HG02840 (cell line): Measurements from ENCODE around the gene DNAH11.
"Not testable (repeated sequence)": the region's sequence is repeated elsewhere in the genome, so short reads cannot be mapped to it uniquely, and the experiment has no call there.

ENCODE experiments used
- ATAC-seq: cut with Tn5 transposase; IDR thresholded peaks from one replicate; pipeline ENCODE4 v1.9.1; 2021; ENCODE audit warnings: mild to moderate bottlenecking, moderate library complexity, moderate number of reproducible peaks; ENCODE audit not compliant: unreplicated experiment, low FRiP score

DNAH11 gene

DNA sequence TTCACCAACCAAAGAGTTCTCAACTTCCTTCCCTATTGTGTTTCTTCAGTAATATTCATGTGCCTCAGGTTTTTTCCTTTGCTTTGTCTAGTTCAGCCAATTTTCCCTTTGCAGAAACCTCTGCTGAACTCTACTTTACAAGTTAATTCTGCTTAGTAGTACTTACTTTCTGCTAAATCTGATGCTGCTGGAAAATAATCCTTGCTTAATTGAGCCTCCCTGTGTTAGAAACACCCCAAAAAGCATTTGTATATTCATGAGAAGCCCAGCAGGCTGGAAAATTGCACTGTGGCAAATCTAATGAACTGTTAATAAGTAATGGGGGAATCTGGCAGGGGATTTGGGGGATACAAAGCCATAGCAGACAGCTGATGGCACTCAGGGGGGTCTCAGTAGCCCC is 324.4 kb downstream of the DNAH11 start:
- ATAC-seq, result no peak

DNA sequence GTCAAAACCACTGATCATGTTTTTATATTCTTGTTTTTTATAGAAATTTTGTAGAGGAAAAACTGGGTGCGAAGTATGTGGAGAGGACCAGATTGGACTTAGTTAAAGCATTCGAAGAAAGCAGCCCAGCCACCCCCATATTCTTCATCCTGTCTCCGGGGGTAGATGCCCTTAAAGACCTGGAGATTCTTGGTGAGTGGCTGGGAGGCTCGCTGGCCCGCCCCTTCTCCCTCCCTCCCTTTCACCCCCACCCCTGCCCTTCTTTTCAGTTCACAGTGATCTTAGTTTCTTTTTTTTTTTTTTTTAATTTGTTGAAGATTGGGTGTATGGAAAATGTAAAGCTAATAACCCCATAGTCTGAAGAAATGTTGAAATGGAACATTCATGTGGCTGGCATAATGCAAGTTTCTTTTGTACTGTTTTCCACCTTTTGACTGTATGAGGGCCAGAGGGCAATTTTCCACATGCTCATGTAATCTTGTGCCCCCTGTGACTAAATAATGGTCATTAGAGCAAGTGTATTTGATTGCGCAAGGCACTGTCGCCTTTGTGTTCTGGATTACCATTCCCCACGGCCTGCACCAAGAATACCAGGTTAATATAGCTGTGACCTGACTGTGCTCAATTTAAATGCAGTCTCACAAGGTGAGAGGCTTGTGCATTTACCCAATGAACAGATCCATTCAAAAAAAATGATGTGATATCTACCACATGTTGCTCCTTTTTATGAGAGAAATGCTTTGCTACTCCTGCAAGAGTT is 325.2 kb downstream of the DNAH11 start:
- no peak for ATAC-seq

DNA sequence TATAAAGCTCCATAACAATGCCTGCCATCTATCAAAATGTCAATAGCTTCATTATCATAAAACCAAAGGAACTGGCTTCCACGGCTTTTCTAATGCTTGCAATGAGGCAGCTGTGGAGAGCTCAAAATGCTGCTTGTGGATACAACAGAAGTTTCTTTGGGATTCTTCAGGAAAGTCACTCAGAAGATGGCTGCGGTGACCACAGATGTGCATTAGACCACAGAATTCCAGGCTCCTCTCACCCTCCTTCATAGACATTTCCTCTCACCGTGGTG is 325.7 kb downstream of the DNAH11 start:
- ATAC-seq, result no peak

DNA sequence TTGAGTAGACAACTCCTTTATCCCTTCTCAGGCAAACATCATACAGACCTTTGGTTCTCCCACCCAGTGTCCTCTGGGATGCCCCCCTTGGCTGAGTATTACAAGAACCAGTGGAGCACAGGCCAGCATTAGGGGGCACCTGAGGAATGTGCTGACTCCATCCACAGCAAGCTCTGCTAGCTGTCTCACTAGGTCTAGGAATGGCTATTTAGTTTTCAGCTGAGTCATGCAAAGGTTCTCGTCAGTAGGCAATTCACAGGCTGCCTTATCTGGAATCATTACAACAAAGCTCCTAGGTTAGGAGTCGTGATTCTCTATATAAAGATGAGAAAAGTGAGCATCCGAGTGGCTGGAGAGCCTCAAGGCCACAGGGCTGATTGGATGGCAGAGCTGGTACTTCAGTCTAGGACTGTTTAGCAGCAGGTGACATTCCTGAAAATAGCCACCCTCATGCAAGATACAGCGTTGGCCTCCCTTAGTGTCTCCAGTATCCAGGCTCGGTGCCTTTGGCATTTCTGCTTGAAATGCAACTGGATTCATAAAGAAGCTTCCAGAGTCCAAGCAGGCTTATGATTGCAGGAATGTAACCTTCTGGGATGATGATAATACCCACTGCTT is 327.1 kb downstream of the DNAH11 start:
- no peak for ATAC-seq

DNA sequence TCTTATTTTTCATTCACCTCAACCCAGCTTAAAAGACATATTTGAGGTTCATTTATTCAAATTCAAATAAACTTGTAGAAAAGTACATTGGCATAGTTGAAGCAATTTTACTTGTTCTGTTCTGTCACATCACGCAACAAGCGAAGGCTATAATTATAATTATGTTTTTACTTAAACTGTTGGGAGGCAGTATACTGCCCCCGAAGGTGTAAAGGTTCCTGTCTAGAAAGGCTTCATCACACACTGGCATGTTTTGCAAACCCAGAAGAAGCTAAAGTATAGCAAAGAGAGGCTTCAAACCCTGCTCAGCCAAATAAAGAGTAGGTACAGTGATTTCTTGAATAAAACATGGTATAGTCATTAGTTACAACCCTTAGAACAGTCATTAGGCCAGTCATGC is 340.2 kb downstream of the DNAH11 start:
- no peak for ATAC-seq

DNA sequence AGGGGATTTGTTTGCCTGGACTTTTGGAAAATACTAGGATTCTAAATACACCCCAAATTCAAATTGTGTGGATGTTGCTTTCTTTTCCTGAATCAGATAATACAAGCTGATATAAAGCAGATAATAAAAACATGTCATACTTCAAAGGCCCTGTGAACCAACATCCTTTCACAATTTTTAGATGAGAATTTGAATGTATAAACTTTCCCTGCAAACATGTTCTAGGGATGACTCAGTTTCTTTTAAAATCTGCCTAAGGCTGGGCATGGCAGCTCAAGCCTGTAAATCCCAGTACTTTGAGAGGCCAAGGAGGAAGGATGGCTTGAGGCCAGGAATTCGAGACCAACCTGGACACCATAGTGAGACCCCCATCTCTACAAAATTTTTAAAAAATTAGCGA is 340.7 kb downstream of the DNAH11 start:
- ATAC-seq, result not testable (repeated sequence)

DNA sequence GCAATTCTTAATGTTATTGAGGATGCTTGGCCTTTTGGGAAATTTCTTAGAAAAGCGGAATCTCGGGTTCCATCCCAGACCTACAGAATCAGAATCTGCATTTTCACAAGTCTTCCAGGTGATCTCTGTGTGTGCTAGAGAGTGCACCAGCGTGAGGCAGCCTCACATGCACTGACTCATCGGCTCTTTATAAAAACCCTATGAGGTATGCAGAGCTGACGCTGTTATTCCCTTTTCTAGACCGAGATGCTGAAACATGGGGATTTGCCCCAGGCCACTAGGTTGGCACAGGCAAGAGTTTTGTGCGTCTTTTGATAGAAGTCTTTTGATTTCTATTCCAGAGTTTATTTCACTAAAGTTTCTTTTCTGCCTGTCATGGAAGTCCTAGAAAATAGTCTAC is 341.7 kb downstream of the DNAH11 start:
- no peak for ATAC-seq

DNA sequence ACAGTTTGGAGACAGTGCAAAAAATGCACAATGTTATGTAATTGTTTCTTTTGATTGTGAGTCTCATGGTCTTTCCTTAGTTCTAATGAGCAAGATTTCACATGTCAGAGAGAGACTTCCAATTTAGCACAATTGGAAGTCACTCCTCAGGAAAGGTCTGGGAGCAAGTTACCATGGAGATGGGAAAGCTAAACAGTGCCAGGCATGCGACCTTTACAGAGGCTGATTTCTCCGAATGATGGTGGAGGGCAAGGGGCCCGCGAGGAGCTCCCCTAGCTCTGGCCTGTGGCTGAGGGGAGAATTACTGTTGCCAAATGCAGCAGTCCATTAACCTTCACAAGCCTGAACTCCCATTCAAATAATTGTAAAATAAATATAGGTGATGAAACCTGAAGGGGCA is 343.6 kb downstream of the DNAH11 start:
- ATAC-seq, result no peak

DNA sequence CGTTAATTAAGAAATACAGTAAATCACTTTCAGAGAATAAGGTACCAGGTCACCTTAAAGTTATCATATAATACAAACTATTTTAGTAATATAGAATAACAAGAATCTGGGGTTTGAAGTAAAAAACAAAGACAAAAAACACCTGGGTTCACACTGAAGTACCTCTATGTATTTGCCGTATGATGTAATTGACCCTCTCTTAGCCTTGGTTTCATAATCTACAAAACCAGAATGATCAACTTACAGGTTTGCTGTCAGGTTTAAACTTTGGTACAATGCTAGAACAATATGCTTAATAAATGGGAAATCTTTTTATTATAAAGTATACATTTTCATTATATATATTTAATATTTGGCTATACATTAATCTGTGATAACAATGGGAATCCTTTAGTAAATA is 344.5 kb downstream of the DNAH11 start:
- no peak for ATAC-seq

DNA sequence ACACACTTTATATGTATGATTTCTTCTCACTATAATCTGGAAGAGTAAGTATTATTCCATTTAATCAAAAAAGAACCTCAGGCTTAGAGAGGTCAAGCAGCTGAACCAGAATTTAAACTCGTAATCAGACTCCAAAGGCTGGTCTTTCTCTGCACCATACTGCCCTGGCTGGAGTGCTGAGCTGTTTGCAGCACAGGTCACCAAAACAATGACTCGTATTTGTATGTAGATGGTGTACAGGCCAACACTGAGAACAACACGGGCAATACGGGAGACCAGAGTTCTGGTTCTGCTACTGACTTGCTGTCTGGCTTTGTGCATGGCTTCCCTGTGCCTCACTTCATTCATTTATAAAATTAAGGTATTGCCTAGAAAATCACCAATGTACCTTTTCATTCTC is 344.9 kb downstream of the DNAH11 start:
- no peak for ATAC-seq

DNA sequence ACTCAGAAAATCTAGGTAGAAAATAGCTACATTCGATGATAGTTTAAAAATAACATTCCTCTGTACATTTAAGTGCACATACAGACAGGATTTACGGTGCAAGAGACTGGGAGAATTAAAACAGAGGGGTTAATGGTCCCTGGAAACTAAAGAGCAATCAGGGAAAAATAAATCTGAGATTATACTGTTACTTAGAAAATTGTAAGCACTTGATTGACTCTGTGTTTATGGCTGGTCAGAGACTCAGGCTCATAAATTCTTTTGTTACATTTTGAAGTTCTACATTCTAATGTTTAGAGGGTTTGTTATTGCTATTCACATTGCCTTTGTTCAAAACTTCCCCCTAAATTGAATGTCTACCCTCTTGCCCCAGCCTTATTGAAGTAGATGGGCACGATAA is 348.5 kb downstream of the DNAH11 start:
- no peak for ATAC-seq

DNA sequence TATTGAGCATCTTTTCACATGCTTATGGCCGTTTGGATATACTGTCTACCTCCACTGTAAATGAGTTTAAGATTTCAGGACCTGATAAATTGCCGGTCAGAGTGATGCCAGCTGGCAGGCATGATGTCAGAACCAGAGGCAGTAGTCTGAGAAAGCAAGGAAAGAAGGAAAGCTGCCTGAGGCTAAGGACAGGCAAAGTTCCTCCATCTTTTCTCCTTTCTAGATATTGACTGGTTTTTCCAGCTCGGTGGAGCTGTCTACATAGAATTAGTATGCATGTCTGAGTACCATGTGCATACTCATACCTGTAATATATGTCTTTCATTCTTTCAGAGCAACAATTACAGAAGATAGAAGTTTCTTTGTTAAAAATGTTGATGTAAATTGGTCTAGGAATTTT is 350.6 kb downstream of the DNAH11 start:
- no peak for ATAC-seq

DNA sequence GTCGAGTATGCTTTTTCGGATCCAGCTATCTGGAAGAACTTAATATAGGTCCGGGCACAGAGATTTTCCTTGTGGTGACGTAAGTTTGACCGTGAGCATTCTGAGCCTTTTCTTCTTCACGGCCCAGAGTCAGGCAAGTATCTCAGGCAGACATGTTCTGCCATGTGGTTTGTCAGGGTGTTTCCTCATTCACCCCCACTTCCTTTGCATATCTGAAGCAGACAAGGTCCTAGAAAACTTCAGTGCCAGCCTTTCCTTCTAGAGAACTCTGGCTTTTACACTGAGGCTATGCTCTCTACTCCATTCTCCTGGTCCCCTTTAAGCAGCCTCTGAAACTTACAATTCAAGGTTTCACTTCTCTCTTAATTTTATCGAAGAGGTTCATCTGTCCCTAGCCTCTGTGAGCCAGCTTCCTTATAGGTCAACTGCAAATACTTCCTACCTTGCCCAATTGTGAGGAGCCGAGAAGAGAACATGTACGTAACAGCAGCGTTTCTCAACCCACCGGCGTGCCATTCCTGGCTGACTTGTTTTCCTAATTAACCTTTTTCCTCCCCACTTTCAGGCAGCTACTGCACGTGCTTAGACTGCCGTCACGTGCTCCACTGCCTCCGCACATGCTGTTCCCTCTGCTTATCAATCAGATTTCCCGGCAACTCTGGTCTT is 355.6 kb downstream of the DNAH11 start:
- ATAC-seq, result peak; percentile 87

DNA sequence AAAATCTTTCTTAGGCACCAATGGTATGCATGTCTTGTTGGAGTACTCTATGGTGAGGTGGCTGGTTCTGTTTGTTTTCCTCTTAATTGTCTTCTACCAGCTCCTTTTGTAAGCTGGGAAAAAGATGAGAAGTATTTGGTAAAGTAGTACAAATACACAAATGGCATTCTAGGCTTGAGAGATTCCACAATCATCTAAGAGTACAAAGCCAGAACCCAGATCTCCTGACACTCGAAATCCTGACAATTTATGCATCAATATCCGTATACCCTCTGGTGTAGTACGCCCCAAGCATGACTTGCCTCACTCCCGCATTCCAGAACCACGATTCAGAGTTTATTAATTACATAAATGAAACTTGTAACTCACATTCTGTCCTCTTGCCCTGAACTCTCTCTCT is 359.4 kb downstream of the DNAH11 start:
- no peak for ATAC-seq

DNA sequence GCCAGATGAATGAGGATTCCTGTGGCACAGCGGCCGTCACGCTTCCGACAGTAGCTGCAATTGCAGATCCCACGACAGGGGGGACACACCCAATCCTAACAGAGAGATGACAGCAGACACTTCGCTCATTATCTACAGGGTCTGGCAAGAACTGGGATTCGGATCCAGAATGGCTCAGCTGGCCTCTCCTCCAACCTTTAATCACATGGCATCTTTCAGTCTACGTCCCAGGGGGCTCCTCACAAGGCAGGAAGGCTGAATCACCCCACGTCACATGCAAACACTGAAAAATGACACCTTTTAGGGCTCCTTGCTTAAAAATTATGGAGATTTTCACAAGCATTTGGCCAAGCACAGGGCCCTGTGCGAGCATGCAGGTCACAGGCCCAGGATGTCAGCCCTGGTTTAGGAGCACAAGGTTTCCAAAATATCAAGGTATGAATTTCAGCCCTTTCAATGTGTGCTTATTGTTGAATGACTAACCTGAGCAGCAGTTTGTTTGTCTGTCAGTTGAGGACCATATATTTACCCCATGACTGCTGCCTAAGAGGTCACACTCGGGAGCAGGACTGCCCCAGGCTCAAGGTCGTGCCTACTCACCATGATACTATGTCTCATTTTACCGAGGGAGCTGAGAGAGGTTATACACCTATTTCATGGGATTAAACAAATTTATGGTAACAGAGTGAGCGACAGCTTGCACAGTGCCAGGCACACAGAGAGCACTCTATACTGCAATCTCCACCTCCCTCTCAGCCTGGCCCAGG is 360.4 kb downstream of the DNAH11 start:
- ATAC-seq, result no peak

DNA sequence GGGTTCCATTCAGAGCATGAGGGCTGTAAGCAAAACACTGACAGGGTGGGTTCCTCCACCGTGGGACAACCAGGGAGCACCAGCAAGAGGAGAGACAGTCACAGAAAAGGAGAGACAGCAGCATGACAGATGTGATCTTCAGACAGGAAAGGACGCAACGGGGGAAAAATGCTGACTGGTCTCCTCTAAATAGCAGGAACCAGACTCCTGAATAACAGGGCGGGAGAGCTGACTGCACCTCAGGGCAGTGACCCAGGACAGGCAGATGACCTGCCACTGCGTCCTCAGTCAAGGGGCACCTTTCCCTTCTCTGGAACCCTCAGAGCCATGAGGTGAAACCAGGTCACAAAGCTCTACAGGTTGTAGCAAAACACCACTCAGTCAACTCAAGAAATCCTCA is 365.9 kb downstream of the DNAH11 start:
- no peak for ATAC-seq

DNA sequence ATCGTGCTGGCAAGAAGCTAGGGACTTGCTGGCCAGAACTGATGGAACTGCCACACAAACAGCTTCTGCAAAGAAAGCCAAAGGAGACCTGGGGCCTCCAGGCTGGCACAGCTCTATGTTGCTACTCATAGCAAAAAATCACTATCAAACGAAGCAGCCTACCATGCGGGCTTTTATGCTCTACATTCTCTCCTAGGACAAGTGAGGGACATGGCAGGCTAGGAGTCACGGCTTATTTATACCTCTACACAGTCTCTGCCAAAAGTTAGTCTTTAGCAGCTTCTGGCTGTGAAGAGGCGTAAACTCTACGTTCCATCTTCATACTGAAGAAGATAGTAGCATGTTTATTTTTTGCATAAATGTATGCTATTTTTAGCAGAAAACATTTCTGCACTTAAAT is 367.4 kb downstream of the DNAH11 start:
- no peak for ATAC-seq

DNA sequence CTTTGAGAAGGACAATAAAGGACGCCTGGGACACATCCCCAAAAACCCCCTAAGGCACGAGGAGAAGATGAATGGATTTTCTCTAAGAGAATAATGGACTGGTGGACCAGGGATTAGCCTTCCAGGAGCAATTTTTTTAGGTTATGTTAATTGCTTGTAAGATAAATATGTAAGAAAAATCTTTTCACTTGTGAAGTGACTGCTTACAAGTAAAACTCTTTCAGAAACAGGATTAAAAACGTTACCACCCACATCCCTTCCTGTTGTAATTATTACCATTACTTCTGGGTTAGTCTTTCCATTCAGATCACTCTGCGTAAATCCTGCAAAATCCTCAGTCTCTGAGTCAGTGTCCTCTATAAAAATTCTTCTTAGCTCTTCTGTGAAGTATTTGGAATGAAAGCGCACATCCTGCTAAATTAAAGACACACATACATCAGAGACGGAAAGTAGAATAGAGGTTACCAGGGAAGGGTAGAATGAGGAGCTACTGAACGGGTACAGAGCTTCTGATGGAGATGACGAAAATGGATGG is 368.6 kb downstream of the DNAH11 start:
- ATAC-seq, result no peak

DNA sequence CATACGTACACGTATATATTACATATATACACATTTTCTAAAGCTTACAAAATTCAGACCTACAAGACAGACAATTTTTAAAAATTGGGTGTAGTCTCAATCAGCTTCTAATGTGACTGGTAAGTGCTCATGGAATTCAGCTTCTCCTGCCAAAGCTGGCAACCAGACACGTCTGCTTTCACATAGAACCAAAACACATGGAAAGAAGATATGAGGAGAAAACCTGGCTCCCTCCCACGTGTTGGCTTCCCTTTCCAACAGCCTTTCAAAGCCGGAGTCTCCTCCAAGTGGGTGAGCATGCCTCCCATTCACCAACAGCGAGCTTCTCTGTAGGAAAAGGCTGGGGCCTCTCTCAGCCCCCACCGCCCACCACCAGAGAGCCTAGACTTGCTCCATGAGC is 369.5 kb downstream of the DNAH11 start:
- ATAC-seq, result no peak

DNA sequence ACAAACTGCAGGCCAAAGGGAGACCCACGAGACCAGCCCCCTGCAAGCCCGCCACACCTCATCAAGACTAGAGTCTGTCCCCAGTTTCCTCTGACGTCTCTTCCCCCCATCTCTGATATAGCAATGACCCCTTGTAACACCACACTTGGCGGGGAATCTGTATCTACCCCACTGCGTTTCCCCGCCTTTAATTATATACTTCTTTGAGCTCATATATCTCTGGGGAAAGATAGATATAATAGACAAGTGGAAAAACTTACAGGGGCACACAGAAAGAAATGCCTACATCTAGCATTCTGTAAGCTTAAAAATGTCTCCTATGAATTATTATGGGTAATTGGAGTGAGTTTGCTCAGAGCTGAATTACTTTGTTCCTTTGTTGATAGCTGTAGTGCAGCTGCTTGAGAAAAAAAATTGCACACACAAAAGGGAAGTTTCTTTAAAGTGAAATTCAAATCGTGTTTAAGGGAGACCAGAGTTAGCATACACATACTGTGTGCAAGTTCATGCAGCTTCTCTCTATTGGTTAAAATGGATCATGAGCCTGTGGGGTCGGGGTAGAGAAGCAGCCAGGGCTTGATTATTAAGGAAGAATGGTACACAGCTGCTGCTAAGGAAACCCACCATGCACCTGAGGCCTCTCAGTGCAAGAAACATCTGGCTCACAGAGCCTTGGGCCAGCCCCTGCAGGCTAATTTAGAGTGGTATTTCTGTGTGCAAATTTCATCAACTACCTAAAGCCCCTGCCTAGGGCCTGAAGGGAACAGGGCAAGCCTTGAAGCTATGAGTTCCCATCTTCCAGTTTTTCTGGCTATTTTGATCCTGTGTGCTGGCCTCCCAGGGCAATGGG is 370.3 kb downstream of the DNAH11 start:
- ATAC-seq, result no peak
